Gastrocnemius medialis (tissue), 4 donors: ENCODE data around the gene CCDC63.

Experiments
- POLR2A ChIP-seq, 2 donors: fragments of 450-650 bp; IDR thresholded peaks; one replicate each; pipeline ENCODE4 v1.6.1; 2017; ENCODE audit warnings: antibody characterized with exemption in 2 of 2, mild to moderate bottlenecking in 2 of 2, moderate library complexity in 2 of 2
- TF ChIP-seq, protein P1 (sequence below), 5 experiments: fragments of 450-650 bp in 3 of 5; fragments of 200-600 bp in 2 of 5; sonication (generic) in 2 of 5; IDR thresholded peaks in 4 of 5; conservative IDR thresholded peaks in 1 of 5; 1 replicate in 4 of 5; 2 replicates in 1 of 5; pipeline ENCODE4 v1.5.1; 2016 to 2019; ENCODE audit warnings: antibody characterized with exemption in 5 of 5, mild to moderate bottlenecking in 3 of 5, moderate library complexity in 3 of 5

DNA sequence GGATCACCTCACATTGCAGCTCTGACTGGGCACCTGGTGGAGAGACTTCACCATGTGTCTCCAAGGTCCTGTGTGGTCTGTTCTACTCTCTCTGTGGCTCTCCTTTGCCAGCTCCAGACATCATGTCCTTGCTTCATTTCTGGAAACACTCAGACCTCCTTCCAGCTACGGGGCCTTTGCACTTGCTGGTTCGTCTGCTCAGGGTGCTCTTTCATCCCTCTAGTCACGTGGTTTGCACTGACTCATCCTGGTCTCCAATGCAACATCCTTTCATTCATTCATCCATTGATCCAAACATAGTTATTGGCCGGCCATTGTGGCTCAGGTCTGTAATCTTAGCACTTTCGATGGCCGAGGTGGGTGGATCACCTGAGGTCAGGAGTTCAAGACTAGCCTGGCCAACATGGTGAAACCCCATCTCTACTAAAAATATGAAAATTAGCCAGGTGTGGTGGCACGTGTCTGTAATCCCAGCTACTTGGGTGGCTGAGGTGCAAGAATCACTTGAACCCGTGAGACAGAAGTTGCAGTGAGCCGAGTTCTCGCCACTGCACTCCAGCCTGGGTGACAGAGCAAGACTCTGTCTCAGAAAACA, 23.9 kb upstream of the CCDC63 start:
- TF ChIP-seq, protein P1, sequence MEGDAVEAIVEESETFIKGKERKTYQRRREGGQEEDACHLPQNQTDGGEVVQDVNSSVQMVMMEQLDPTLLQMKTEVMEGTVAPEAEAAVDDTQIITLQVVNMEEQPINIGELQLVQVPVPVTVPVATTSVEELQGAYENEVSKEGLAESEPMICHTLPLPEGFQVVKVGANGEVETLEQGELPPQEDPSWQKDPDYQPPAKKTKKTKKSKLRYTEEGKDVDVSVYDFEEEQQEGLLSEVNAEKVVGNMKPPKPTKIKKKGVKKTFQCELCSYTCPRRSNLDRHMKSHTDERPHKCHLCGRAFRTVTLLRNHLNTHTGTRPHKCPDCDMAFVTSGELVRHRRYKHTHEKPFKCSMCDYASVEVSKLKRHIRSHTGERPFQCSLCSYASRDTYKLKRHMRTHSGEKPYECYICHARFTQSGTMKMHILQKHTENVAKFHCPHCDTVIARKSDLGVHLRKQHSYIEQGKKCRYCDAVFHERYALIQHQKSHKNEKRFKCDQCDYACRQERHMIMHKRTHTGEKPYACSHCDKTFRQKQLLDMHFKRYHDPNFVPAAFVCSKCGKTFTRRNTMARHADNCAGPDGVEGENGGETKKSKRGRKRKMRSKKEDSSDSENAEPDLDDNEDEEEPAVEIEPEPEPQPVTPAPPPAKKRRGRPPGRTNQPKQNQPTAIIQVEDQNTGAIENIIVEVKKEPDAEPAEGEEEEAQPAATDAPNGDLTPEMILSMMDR (IDR thresholded peaks at IDR 0.05 in 4 of 5, conservative IDR thresholded peaks at IDR 0.05 in 1 of 5), result no peak
- TF ChIP-seq POLR2A (IDR thresholded peaks at IDR 0.05), result no peak
